Vagina (tissue), 2 donors: ENCODE measurements around the gene RSKR. TPM values are rescaled to one million over a fixed set of nuclear protein-coding genes. Genes with fewer than 3 reads are reported as not detected.
"Not testable (repeated sequence)": the region's sequence is repeated elsewhere in the genome, so short reads cannot be mapped to it uniquely, and the experiment has no call there.

ENCODE experiments used
- DNase-seq, 2 donors: peaks; one replicate each; pipeline ENCODE4 v3.0.0-alpha.2; 2017; ENCODE audit errors: extremely low spot score in 2 of 2
- H3K27ac ChIP-seq: fragments of 200-600 bp; sonication (generic); one replicate; pipeline ENCODE4 v1.5.1; 2019
- H3K27me3 ChIP-seq: fragments of 200-600 bp; sonication (generic); one replicate; pipeline ENCODE4 v1.5.1; 2019
- H3K36me3 ChIP-seq, 2 donors: fragments of 200-600 bp; sonication (generic); one replicate each; pipeline ENCODE4 v1.5.1; 2017 to 2019
- H3K4me1 ChIP-seq: fragments of 200-600 bp; sonication (generic); one replicate; pipeline ENCODE4 v1.5.1; 2019
- H3K4me3 ChIP-seq, 2 donors: fragments of 200-600 bp; sonication (generic); 1 replicate in 1 of 2; 2 replicates in 1 of 2; pipeline ENCODE4 v1.5.1; 2016 to 2019
- H3K9me3 ChIP-seq: fragments of 200-600 bp; sonication (generic); one replicate; pipeline ENCODE4 v1.5.1; 2019
- POLR2A ChIP-seq, 2 donors: fragments of 450-650 bp; IDR thresholded peaks; one replicate each; pipeline ENCODE4 v1.6.1; 2017; ENCODE audit warnings: antibody characterized with exemption in 2 of 2, mild to moderate bottlenecking in 2 of 2, moderate library complexity in 2 of 2
- POLR2AphosphoS5 ChIP-seq, 2 donors: sonication (generic); formaldehyde crosslinking; IDR thresholded peaks; one replicate each; pipeline ENCODE4 v1.9.0; 2017; ENCODE audit warnings: antibody characterized with exemption in 2 of 2, mild to moderate bottlenecking in 2 of 2, low read depth in 1 of 2; ENCODE audit not compliant: insufficient read depth in 1 of 2
- intact Hi-C: fragments of 100-400 bp; cut with DNase I; formaldehyde crosslinking; loops from one replicate; pipeline ENCODE4 v1.15.1; 2023
- total RNA-seq: library from RNA; depleted of rRNA; stranded (reverse); fragments of >200 nt; gene quantifications from one replicate; pipeline ENCODE4 v1.2.3, GENCODE V29; 2016
- TF ChIP-seq, protein P1 (sequence below), 3 experiments: fragments of 450-650 bp in 2 of 3; fragments of 200-600 bp in 1 of 3; sonication (generic) in 1 of 3; IDR thresholded peaks; one replicate each; pipeline ENCODE4 v1.5.1; 2017 to 2019; ENCODE audit warnings: antibody characterized with exemption in 3 of 3, mild to moderate bottlenecking in 2 of 3, moderate library complexity in 2 of 3

RSKR gene
- total RNA-seq, 1 donor from 2014 or later = 21.6 TPM

DNA sequence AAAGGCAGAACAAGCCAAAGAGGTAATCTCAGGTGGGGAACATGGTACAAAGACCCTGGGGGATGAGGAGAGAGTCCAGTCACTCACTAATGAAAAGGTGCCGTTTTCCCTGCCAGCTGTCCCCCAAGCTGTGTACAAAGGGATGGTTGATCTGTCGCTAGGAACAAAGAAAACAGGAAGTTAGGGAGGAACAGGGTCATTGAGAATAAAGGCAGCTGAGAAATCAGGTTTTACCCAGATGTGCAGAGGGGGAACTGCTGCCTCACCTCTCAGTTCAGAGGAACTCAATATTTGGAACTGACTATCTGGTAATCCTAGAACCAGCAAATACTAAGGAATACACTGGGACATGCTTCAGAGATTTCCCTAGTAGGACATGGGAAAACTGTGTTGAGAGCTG, 1.5 kb downstream of the RSKR start:
- no peaks in the 10 kb centered on the region for H3K4me1 ChIP-seq
- intact Hi-C loops = loop anchor here (10.0 kb wide), 1 partner anchor 118 kb away; no protein-coding TSS in a partner anchor
- no peaks in the 10 kb centered on the region for H3K27me3 ChIP-seq
- H3K27ac ChIP-seq = no peak overlapping the region
- no peaks in the 10 kb centered on the region for H3K9me3 ChIP-seq
- peaks cover 4 to 40% of the 10 kb centered on the region in 2 donors for H3K36me3 ChIP-seq
- no peak for DNase-seq
- no peak for TF ChIP-seq POLR2A (IDR thresholded peaks at IDR 0.05)
- TF ChIP-seq POLR2AphosphoS5 (IDR thresholded peaks at IDR 0.05; ENCODE audit: insufficient read depth in 1 of 2, low read depth in 1 of 2) = no peak
- TF ChIP-seq, protein P1, sequence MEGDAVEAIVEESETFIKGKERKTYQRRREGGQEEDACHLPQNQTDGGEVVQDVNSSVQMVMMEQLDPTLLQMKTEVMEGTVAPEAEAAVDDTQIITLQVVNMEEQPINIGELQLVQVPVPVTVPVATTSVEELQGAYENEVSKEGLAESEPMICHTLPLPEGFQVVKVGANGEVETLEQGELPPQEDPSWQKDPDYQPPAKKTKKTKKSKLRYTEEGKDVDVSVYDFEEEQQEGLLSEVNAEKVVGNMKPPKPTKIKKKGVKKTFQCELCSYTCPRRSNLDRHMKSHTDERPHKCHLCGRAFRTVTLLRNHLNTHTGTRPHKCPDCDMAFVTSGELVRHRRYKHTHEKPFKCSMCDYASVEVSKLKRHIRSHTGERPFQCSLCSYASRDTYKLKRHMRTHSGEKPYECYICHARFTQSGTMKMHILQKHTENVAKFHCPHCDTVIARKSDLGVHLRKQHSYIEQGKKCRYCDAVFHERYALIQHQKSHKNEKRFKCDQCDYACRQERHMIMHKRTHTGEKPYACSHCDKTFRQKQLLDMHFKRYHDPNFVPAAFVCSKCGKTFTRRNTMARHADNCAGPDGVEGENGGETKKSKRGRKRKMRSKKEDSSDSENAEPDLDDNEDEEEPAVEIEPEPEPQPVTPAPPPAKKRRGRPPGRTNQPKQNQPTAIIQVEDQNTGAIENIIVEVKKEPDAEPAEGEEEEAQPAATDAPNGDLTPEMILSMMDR (IDR thresholded peaks at IDR 0.05) = no peak
- no peak overlapping the region for H3K4me3 ChIP-seq

DNA sequence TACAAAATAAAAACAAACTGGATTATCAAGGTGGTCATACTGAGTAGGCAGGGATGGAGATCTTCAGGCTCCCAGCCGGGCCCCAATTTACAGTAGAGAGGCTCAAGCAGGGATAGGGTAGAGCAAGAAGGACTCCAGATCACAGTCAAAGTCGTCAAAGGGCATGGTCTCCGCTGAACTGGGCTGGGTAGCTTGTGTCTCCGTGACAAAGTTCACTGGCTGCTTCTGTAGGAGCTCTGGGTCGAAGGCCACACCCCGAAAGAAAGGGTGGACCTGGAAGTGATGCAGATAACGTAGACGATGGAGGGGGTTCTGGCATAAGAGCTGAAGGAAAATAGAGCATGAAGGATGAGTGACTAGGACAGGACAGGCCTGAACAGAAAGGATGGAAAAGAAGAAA, 3.6 kb downstream of the RSKR start:
- intact Hi-C loops = loop anchor here (10.0 kb wide), 1 partner anchor 116 kb away; no protein-coding TSS in a partner anchor
- TF ChIP-seq POLR2A (IDR thresholded peaks at IDR 0.05) (no peak), POLR2AphosphoS5 (IDR thresholded peaks at IDR 0.05; ENCODE audit: insufficient read depth in 1 of 2, low read depth in 1 of 2) (no peak)
- TF ChIP-seq, protein P1 (IDR thresholded peaks at IDR 0.05) = no peak
- no peaks in the 10 kb centered on the region for H3K4me1 ChIP-seq
- H3K27me3 ChIP-seq = no peaks in the 10 kb centered on the region
- H3K4me3 ChIP-seq = no peak overlapping the region
- no peak for DNase-seq
- no peaks in the 10 kb centered on the region for H3K9me3 ChIP-seq
- no peak overlapping the region for H3K27ac ChIP-seq
- H3K36me3 ChIP-seq = peaks cover 0 to 19% of the 10 kb centered on the region in 2 donors

DNA sequence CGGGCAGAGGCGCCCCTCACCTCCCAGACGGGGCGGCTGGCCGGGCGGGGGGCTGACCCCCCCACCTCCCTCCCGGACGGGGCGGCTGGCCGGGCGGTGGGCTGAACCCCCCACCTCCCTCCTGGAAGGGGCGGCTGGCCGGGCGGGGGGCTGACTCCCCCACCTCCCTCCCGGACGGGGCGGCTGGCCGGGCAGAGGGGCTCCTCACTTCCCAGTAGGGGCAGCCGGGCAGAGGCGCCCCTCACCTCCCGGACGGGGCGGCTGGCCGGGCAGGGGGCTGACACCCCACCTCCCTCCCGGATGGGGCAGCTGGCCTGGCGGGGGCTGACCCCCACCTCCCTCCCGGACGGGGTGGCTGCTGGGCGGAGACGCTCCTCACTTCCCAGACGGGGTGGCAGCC, 10.0 kb downstream of the RSKR start:
- H3K36me3 ChIP-seq, H3K27me3 ChIP-seq, H3K9me3 ChIP-seq, intact Hi-C loops, H3K4me3 ChIP-seq, H3K27ac ChIP-seq, DNase-seq: not testable (repeated sequence)
- H3K4me1 ChIP-seq = peaks cover 11% of the 10 kb centered on the region

DNA sequence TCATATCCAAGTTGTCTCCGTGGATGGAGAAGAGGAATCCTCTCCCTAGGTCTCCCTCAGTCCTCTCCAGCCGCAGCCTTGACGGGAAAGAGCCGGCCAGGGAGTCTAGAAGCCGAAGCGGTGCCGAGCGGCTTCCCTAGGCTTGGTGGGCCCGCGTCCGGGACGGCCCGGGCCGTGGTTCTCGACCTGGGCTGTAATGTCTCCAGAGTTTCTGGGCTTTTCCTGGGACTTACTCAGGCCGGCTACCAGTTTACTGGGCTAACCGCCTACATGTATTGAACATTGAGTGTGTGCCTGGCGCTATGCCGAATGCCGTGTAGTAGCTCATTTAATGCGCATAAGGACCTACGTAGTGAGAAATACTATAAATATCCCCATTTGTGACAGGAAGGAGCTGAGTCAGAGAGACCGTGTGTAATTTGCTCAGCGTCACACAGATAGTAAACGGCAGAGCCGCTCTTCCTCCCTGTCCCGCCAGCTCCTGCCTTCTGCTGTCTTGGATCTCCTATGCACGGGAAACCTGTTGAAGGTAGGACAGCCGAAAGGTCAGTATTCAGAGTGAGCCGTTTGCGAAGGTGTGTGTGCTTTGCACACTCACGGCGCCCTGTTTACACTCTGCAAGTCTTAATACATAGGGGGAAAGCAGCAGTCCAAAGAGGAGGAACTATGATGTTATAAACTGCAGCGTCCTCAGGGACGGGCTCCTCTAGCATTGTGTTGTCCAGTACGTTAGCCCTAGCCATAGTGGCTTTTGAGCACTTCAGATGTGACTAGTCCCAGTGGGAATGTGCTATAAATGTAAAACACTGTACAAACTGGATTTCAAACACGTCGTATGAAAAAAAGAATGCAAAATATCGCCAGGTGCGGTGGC, 14.4 kb downstream of the RSKR start:
- intact Hi-C loops = no loop called here

DNA sequence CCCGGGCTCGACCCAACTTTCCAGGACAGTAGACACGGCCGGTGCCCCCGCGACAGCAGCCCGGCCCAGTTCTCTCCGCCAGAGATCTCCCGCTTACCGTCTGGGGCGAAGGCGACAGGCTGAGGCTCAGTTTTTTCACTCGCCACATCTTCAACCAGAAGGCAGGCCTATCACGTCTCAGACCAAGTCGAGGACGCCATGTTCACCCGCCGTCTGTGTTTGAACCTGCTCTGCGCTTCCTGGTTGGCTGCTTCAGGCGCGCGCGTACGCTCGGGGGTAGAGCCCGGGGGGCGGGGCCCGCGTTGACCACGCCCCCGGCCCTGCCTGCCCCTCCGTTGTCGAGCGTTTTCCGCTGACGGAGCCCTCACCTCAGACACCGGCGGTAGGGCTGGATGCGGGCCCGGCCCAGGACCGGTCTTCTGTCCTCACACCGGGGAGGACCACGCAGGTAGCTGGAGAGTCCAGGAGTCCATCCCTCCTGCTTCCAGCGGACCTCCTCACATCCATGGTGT, 15.1 kb downstream of the RSKR start, which contains the start of gene SPAG5:
Gene SPAG5 (minus strand): TSS at position 227 of the 512 bp plus-strand sequence. CDS start 79 bp downstream, at position 148.
- intact Hi-C loops = no loop called here
- Histone ChIP-seq H3K4me3 (peak within 1 kb of the TSS; percentile 57 to 67), H3K36me3 (no peaks in the 10 kb centered on the region), H3K27ac (peak within 1 kb of the TSS; percentile 96), H3K27me3 (no peaks in the 10 kb centered on the region), H3K4me1 (peaks cover 22% of the 10 kb centered on the region), H3K9me3 (no peaks in the 10 kb centered on the region)
- peak in 1 of 2 donors; percentile 95 for DNase-seq
- TF ChIP-seq POLR2AphosphoS5 (IDR thresholded peaks at IDR 0.05; ENCODE audit: insufficient read depth in 1 of 2, low read depth in 1 of 2) (peak; percentile 67 to 99), POLR2A (IDR thresholded peaks at IDR 0.05) (peak; percentile 16 to 93)
- TF ChIP-seq, protein P1 (IDR thresholded peaks at IDR 0.05) = peak in 1 of 3 experiments; percentile 14

More for the DNA sequence above, 14.4 kb downstream of the RSKR start:
- Histone ChIP-seq H3K4me1 (peaks cover 22% of the 10 kb centered on the region), H3K4me3 (peak overlapping the region; percentile 57 to 67), H3K36me3 (no peaks in the 10 kb centered on the region), H3K9me3 (no peaks in the 10 kb centered on the region), H3K27ac (peak overlapping the region; percentile 96), H3K27me3 (no peaks in the 10 kb centered on the region)
- TF ChIP-seq POLR2AphosphoS5 (IDR thresholded peaks at IDR 0.05; ENCODE audit: insufficient read depth in 1 of 2, low read depth in 1 of 2) = peak; percentile 33 to 88
- TF ChIP-seq, protein P1 (IDR thresholded peaks at IDR 0.05) = no peak
- peak in 1 of 2 donors; percentile 90 for DNase-seq
